ENCODE measurements around the gene CSE1L.

- TF ChIP-seq CTCF (tag by site-specific recombination; IDR thresholded peaks at IDR 0.05) (no peak), PRDM1 (tag by site-specific recombination; IDR thresholded peaks at IDR 0.05) (no peak), ZEB2 (tag by site-specific recombination; IDR thresholded peaks at IDR 0.05) (no peak), YY1 (tag by site-specific recombination; IDR thresholded peaks at IDR 0.05) (no peak), KLF10 (tag by site-specific recombination; IDR thresholded peaks at IDR 0.05) (no peak), ZNF19 (tag by site-specific recombination; IDR thresholded peaks at IDR 0.05; ENCODE audit: low read depth) (no peak)
These were observed 16.9 kb upstream of the CSE1L start for GRCh38 chr20:49029203-49029602.

All from HEK293 (cell line).